BE2C (cell line): ENCODE results near the gene ATP6V0E1. TPM values are rescaled to one million over a fixed set of nuclear protein-coding genes. Genes with fewer than 3 reads are reported as not detected.

ENCODE experiments used
- DNase-seq: peaks from one replicate; pipeline ENCODE4 v3.0.0-alpha.2; 2020
- H3K27me3 ChIP-seq: fragments of 250-450 bp; sonication (Bioruptor Pico); 2 replicates; pipeline ENCODE4 v1.5.1; 2020; ENCODE audit warnings: mild to moderate bottlenecking
- H3K36me3 ChIP-seq: fragments of 250-450 bp; sonication (Bioruptor Pico); 2 replicates; pipeline ENCODE4 v1.5.1; 2020; ENCODE audit warnings: mild to moderate bottlenecking
- H3K4me1 ChIP-seq: fragments of 250-450 bp; sonication (Bioruptor Pico); 2 replicates; pipeline ENCODE4 v1.5.1; 2020
- H3K4me3 ChIP-seq: 2 replicates; pipeline ENCODE4 v1.5.1; 2011; ENCODE audit warnings: low read depth, low read length
- H3K9me3 ChIP-seq: fragments of 250-450 bp; sonication (Bioruptor Pico); 2 replicates; pipeline ENCODE4 v1.5.1; 2020
- CTCF ChIP-seq: IDR thresholded peaks from 2 replicates; pipeline ENCODE4 v1.5.1; 2012; ENCODE audit warnings: mild to moderate bottlenecking, low read depth, low read length
- polyA plus RNA-seq: library from polyadenylated mRNA; unstranded; fragments of >200 nt; gene quantifications from one replicate; pipeline ENCODE4 v1.2.1, GENCODE V29; 2012; ENCODE audit warnings: low read depth, missing spikeins; ENCODE audit not compliant: insufficient read length, insufficient read depth

ATP6V0E1 gene
- 285 TPM for polyA plus RNA-seq

GRCh38 chr5:172983542-172984243, at the start of gene ATP6V0E1:
TSS of gene ATP6V0E1 (plus strand) at chr5:172983771. CDS start at chr5:172983861, 90 bp downstream.
- no peak for TF ChIP-seq CTCF
- no peaks in the 10 kb centered on the region for H3K27me3 ChIP-seq
- peak; percentile 98 for DNase-seq
- 0 out of 2 replicates have a peak, but pooled peaks cover 3% of the 10 kb centered on the region for H3K4me1 ChIP-seq
- H3K4me3 ChIP-seq: peak within 1 kb of the TSS; percentile 86
- H3K9me3 ChIP-seq: no peaks in the 10 kb centered on the region
- H3K36me3 ChIP-seq: peaks cover 15% of the 10 kb centered on the region

GRCh38 chr5:172935096-172935495, 48.5 kb upstream of the ATP6V0E1 start:
- no peak for DNase-seq
- peaks cover 4% of the 10 kb centered on the region for H3K36me3 ChIP-seq

GRCh38 chr5:172936401-172936800, 47.2 kb upstream of the ATP6V0E1 start:
- TF ChIP-seq CTCF: no peak
- Histone ChIP-seq H3K9me3 (no peaks in the 10 kb centered on the region), H3K4me1 (peaks cover 1% of the 10 kb centered on the region), H3K27me3 (no peaks in the 10 kb centered on the region), H3K4me3 (no peak overlapping the region), H3K36me3 (peaks cover 4% of the 10 kb centered on the region)
- no peak for DNase-seq

More at GRCh38 chr5:172935096-172935495, 48.5 kb upstream of the ATP6V0E1 start:
- H3K4me3 ChIP-seq: no peak overlapping the region
- peaks cover 8% of the 10 kb centered on the region; the same call in 1 of the 2 replicates for H3K4me1 ChIP-seq
- TF ChIP-seq CTCF: no peak
- H3K27me3 ChIP-seq: no peaks in the 10 kb centered on the region
- H3K9me3 ChIP-seq: no peaks in the 10 kb centered on the region

- peak; percentile 38 for DNase-seq
- peak; percentile 40 for TF ChIP-seq CTCF
- Histone ChIP-seq H3K4me3 (no peak overlapping the region), H3K27me3 (no peaks in the 10 kb centered on the region), H3K4me1 (no peaks in the 10 kb centered on the region; the same call in 1 of the 2 replicates), H3K36me3 (peaks cover 8% of the 10 kb centered on the region), H3K9me3 (no peaks in the 10 kb centered on the region)
Observed at GRCh38 chr5:172939071-172939470, 44.5 kb upstream of the ATP6V0E1 start.

GRCh38 chr5:172939611-172940267, 43.8 kb upstream of the ATP6V0E1 start:
- no peak for TF ChIP-seq CTCF
- no peak overlapping the region for H3K4me3 ChIP-seq
- H3K36me3 ChIP-seq: peaks cover 8% of the 10 kb centered on the region
- no peaks in the 10 kb centered on the region for H3K27me3 ChIP-seq
- H3K4me1 ChIP-seq: no peaks in the 10 kb centered on the region; the same call in 1 of the 2 replicates
- no peak for DNase-seq
- no peaks in the 10 kb centered on the region for H3K9me3 ChIP-seq
